Ovary (tissue), 9 donors: ENCODE measurements around the gene PARVA. TPM values are rescaled to one million over a fixed set of nuclear protein-coding genes. Genes with fewer than 3 reads are reported as not detected.

Experiments used
- DNase-seq, 5 donors: peaks; one replicate each; pipeline ENCODE4 v3.0.0-alpha.2; 2019 to 2020
- H3K27ac ChIP-seq, 2 donors: fragments of 200-600 bp; one replicate each; pipeline versions ENCODE4 v1.5.1 to v1.8.0; 2019 to 2022
- H3K27me3 ChIP-seq: fragments of 200-600 bp; one replicate; pipeline ENCODE4 v1.8.0; 2022
- H3K36me3 ChIP-seq: fragments of 200-600 bp; sonication (generic); one replicate; pipeline ENCODE4 v1.5.1; 2019
- H3K4me1 ChIP-seq: one replicate; pipeline ENCODE4 v1.8.1; 2013; ENCODE audit warnings: mild to moderate bottlenecking, moderate library complexity; ENCODE audit not compliant: insufficient read depth
- H3K4me3 ChIP-seq: fragments of 200-600 bp; sonication (generic); one replicate; pipeline ENCODE4 v1.5.1; 2017
- H3K9me3 ChIP-seq, 2 donors: fragments of 200-600 bp in 1 of 2; sonication (generic) in 1 of 2; one replicate each; pipeline versions ENCODE4 v1.5.1 to v1.8.1; 2013 to 2019; ENCODE audit warnings: mild to moderate bottlenecking in 1 of 2, moderate library complexity in 1 of 2
- CTCF ChIP-seq, 3 donors: fragments of 450-650 bp in 2 of 3; fragments of 200-600 bp in 1 of 3; IDR thresholded peaks; one replicate each; pipeline versions ENCODE4 v1.5.1 to v1.8.0; 2016 to 2022; ENCODE audit warnings: antibody characterized with exemption in 3 of 3, mild to moderate bottlenecking in 1 of 3
- EP300 ChIP-seq: sonication (generic); formaldehyde crosslinking; IDR thresholded peaks from one replicate; pipeline ENCODE4 v1.6.1; 2017; ENCODE audit warnings: antibody characterized with exemption
- POLR2A ChIP-seq: fragments of 450-650 bp; IDR thresholded peaks from one replicate; pipeline ENCODE4 v1.6.1; 2017; ENCODE audit warnings: antibody characterized with exemption, mild to moderate bottlenecking, moderate library complexity
- WGBS, 3 donors: extraction: QIAGEN DNeasy Blood & Tissue Kit in 1 of 3; methylation state at CpG; one replicate each; pipeline versions ENCODE4 v1.1.5 to v1.1.7; 2013 to 2017; 5-methylcytosine and 5-hydroxymethylcytosine counted together
- intact Hi-C, 4 donors: fragments of 100-400 bp; cut with DNase I; formaldehyde crosslinking; loops; one replicate each; pipeline versions ENCODE4 v1.11.0 to v1.15.1; 2022 to 2023
- polyA plus RNA-seq, 2 donors: library from polyadenylated mRNA; stranded (reverse); fragments of 200-250 nt in 1 of 2; fragments of 350-450 nt in 1 of 2; fragmentation: Illumina TruSeq in 1 of 2; extraction: RNeasy Lipid Tissue Mini Kit (QIAGEN cat#74804) in 1 of 2; gene quantifications; one replicate each; pipeline ENCODE4 v1.2.3, GENCODE V29; 2013 to 2014
- total RNA-seq, 7 donors: library from RNA; depleted of rRNA in 2 of 7; stranded (reverse); fragments of >200 nt in 2 of 7; fragmentation: NEBNext Ultra II Directional in 3 of 7; extraction: Animal tissue kit (Norgen Biotek cat#: 25700) in 3 of 7; gene quantifications; one replicate each; pipeline versions ENCODE4 v1.1.0 to v1.2.4, GENCODE V29; 2016 to 2023
- donor health status: DM: no; HTN: no; CAD: no; lungs with moderate emphysema.
- donor health status: DM: no; HTN: no; CAD: no.
- donor health status: Bipolar disorder and iron deficiency.
- donor health status: DM: yes; HTN: yes; CAD: no.
- donor health status: DM: no; HTN: no; CAD: no.
- donor health status: DM: yes; HTN: yes; CAD: no.

PARVA gene
- total and polyA plus RNA-seq, 9 donors, result 28.4 to 126 (median 89.8) TPM

- Histone ChIP-seq H3K36me3 (no peaks in the 10 kb centered on the region), H3K27me3 (no peaks in the 10 kb centered on the region), H3K4me1 (peaks cover 21% of the 10 kb centered on the region), H3K9me3 (no peaks in the 10 kb centered on the region), H3K4me3 (no peak overlapping the region), H3K27ac (peak overlapping the region in 1 of 2 donors; percentile 7)
- TF ChIP-seq POLR2A (no peak), CTCF (IDR thresholded peaks at IDR 0.05) (no peak), EP300 (no peak)
- WGBS, 3 donors, result 51 to 68% (median 58%) methylated on average over 2 of the region's 2 CpGs
- intact Hi-C loops, result no loop called here
- DNase-seq, result no peak
Measured at GRCh38 chr11:12470236-12470635, 92.9 kb downstream of the PARVA start.

- Histone ChIP-seq H3K27ac (no peak overlapping the region), H3K27me3 (no peaks in the 10 kb centered on the region), H3K4me1 (peaks cover 21% of the 10 kb centered on the region), H3K4me3 (no peak overlapping the region), H3K9me3 (no peaks in the 10 kb centered on the region), H3K36me3 (no peaks in the 10 kb centered on the region)
- TF ChIP-seq POLR2A (no peak), CTCF (IDR thresholded peaks at IDR 0.05) (no peak), EP300 (no peak)
- intact Hi-C loops, result no loop called here
- 45 to 55% (median 54%) methylated on average over 7 of the region's 7 CpGs for WGBS, 3 donors
- DNase-seq, result no peak
Measured at GRCh38 chr11:12472401-12473005, 95.1 kb downstream of the PARVA start.

GRCh38 chr11:12473381-12473780 is 96.0 kb downstream of the PARVA start:
- H3K27ac ChIP-seq, result no peak overlapping the region
- intact Hi-C loops, result no loop called here
- peaks cover 20% of the 10 kb centered on the region for H3K4me1 ChIP-seq
- no peak overlapping the region for H3K4me3 ChIP-seq
- no peak for DNase-seq
- no peaks in the 10 kb centered on the region for H3K36me3 ChIP-seq
- 92 to 94% (median 94%) methylated on average over 9 of the region's 9 CpGs for WGBS, 3 donors
- no peak for TF ChIP-seq EP300
- no peak for TF ChIP-seq CTCF (IDR thresholded peaks at IDR 0.05)
- no peak for TF ChIP-seq POLR2A
- H3K9me3 ChIP-seq, result no peaks in the 10 kb centered on the region
- H3K27me3 ChIP-seq, result no peaks in the 10 kb centered on the region

- TF ChIP-seq POLR2A (no peak), EP300 (no peak), CTCF (IDR thresholded peaks at IDR 0.05) (no peak)
- no peaks in the 10 kb centered on the region for H3K9me3 ChIP-seq
- H3K4me3 ChIP-seq, result no peak overlapping the region
- no peak for DNase-seq
- no peaks in the 10 kb centered on the region for H3K36me3 ChIP-seq
- H3K27ac ChIP-seq, result no peak overlapping the region
- H3K4me1 ChIP-seq, result peaks cover 14% of the 10 kb centered on the region
- intact Hi-C loops, result no loop called here
- no peaks in the 10 kb centered on the region for H3K27me3 ChIP-seq
- 90 to 95% (median 92%) methylated on average over 7 of the region's 7 CpGs for WGBS, 3 donors
Measured at GRCh38 chr11:12474871-12475270, 97.5 kb downstream of the PARVA start.
